Stimulated activated CD4-positive, alpha-beta T cell treated with anti-CD3 and anti-CD28 coated beads, Interleukin-4, amount 100 ng/mL, for 48 hours (primary cell): ENCODE data around the gene ATG14.
"Not testable (repeated sequence)": the region's sequence is repeated elsewhere in the genome, so short reads cannot be mapped to it uniquely, and the experiment has no call there.

Experiments
- DNase-seq, 2 donors: peaks; one replicate each; pipeline ENCODE4 v3.0.0-alpha.2; 2020; ENCODE audit warnings: low read depth in 2 of 2

ATG14 gene

GRCh38 chr14:55386037-55386808, 25.4 kb downstream of the ATG14 start:
- no peak for DNase-seq

- no peak for DNase-seq
Measured at GRCh38 chr14:55384536-55384935, 27.1 kb downstream of the ATG14 start.

GRCh38 chr14:55383541-55384140, 28.0 kb downstream of the ATG14 start:
- DNase-seq = no peak

DNA sequence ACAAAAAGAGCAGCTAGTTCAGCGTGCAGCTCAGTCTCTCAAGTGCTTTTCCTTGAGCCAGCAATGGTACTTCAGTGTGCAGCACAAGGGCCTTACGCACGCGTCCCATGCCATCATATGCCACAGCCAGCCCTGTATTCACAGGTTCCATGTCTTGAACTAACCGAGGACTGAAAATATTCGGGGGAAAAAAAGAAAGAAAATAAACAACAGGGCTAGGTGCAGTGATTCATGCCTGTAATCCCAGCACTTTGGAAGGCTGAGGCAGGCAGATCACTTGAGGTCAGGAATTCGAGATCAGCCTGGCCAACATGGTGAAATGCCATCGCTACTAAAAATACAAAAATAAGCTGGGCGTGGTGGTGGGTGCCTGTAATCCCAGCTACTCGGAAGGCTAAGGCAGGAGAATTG, 28.6 kb downstream of the ATG14 start:
- not testable (repeated sequence) for DNase-seq

DNA sequence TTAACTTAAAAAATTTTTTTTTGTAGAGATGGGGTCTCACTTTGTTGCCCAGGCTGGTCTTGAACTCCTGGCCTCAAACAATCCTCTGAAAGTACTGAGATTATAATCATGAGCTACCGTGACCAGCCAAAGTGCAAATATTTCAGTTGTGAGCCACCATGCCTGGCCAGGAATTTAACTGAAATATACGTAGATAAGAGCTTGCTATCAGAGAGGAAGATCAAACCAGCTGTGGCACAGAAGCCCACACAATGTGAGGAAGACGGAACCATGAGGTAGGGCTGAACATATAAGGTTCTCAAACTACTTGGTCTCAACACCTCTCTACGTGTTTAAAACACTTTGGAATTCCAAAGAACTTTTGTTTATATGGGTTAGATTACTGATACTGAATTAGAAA, 29.1 kb downstream of the ATG14 start:
- DNase-seq = no peak

- DNase-seq = no peak
Measured at GRCh38 chr14:55381561-55381960, 30.1 kb downstream of the ATG14 start.

GRCh38 chr14:55381040-55381439, 30.6 kb downstream of the ATG14 start:
- DNase-seq = no peak

DNA sequence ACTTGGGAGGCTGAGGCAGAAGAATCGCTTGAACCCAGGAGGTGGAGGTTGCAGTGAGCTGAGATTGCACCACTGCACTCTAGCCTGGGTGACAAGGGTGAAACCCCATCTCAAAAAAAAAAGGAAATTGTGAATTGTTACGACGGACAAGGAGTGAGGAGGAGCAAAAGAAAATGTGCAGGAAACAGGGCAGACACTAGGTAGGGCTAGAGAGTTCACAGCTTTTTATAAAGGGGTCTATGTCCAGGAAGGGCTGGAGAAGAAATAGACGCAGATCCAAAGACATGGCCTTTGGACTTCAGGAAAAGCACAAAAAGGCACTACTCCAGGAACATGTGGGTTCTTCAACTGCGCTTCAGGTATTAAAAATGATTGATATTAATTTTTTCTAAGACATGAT, 34.4 kb downstream of the ATG14 start:
- no peak for DNase-seq

DNA sequence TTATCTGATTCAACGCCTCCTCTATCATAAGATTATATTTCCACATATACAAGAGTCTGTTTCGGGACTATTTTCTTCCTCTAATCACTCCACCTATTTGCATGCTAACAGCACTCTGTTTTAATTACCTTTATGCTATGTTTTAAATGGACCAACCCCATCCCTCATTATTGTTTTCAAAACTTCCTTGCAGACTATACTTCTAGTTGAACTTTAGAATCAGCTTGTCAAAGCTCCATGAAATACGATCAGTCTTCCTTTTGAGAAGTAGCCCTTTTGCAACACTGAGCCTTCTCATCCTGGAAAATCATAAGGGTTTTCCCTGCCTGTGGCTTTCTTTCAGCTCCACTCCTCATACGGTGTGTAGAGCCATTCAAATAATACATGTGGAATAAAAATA, 36.9 kb downstream of the ATG14 start:
- DNase-seq = no peak

DNA sequence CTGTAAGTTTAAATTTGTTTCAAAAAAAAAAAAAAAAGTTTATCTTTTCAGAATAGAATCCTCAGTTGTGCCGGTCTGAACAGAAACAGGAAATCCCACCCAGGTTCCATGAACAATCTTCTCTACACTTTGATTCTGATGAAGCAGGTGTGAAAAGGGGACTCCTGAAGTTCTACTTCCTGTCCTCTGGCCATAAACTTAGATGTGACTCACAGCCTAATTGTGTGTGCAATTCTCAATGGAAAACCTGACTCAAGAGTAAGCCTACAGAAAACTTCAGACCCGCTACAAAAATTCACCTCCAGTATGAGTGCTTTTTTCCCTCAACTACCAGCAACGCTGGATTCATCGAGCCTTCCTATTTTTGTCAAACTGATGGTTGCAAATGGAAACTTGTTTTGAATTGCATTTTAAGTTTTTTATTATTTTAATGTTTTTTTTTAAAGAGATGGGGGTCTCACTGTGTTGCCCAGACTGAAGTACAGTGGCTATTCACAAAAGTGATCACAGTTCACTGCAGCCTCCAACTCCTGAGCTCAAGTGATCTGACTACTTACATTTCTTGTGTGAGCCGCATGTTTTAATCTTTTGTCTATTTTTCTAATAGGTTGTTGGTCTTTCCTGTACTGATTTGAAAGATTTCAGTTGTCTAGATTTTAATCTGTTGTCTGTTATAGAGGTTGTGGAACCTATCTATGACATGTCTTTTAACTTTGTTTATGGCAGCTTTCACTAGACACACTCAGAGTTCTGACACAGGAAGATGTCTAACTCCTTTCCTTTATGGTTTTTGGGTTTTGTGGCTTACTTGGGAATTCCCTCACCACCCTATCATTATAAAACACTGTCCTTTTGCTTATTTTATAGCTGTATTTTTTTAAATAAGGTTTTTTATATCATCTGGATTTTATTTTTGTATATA, 37.6 kb downstream of the ATG14 start:
- DNase-seq = no peak

DNA sequence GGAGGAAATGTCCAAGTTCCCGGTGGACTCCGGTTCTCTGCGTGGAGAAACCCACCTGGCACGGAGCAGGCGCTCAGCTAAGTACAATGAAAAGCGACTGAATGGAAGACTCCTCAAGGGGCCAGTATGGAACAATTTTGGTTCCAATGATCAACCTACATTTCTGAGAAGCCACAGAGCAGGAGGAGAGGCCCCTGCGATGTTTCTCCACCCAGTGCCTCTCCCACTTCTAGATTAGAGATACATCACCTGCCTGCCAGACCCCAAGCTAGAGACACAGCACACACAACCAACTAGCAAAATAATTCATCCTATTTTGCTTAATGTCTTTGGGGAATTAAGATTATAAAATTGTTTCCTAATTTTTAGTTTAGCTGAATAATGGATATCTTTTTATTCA, 38.8 kb downstream of the ATG14 start:
- no peak for DNase-seq

- DNase-seq = no peak
Measured at GRCh38 chr14:55372423-55372822, 39.2 kb downstream of the ATG14 start.

- no peak for DNase-seq
Measured at GRCh38 chr14:55370883-55371455, 40.7 kb downstream of the ATG14 start.

DNA sequence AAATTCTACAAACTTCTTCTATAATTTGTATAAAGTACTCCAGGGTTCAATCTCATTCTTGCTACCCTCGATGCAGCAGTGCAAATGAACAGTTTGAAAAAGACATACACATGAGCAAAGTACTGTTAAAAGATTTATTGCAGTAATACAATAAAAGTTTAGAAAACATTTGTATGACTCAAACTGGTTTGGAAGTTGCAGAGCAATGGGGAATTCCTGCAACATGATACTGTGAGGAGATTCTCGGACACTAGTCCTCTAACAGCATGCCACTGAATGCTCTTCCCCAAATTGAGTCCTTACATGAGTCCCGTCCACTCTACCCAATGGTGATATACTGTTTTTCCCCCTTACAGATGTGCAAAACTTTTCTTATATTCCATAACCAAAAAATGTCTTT, 45.4 kb downstream of the ATG14 start:
- DNase-seq = no peak

DNA sequence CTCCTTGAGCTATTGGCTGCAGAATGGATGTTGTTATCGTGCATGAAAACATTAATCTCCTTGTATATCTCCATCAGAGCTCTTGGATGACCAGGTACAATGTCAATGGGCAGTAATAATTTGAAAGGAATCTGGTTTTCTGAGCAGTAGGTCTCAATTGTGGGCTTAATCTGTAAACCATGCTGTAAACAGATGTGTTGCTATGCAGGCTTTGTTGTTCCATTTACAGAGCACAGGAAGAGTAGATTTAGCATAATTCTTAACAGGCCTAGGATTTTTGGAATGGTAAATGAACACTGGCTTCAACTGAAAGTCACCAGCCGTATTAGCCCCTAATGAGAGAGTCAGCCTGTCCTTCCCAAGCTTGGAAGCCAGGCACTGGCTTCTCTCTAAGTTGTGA, 50.4 kb downstream of the ATG14 start:
- no peak for DNase-seq

GRCh38 chr14:55359307-55359706, 52.3 kb downstream of the ATG14 start:
- DNase-seq = no peak

DNA sequence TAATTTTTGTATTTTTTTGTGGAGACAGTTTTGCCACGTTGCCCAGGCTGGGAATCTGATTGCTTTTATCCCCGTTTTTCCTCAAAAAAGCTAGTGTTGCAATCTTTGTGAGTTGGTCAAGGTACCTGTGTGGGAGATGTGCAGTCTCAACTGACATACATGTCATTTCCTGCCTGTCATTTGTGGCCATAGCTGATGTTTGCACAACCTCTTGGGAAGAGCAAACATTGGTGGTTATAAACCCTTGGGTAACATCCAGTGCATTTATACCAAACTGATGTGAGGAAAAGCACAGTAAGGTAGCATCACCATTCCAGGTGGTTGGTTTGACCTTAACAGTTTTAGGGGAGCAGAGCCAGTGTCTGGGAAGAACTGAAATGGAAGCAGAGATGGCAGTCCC, 54.7 kb downstream of the ATG14 start:
- no peak for DNase-seq

DNA sequence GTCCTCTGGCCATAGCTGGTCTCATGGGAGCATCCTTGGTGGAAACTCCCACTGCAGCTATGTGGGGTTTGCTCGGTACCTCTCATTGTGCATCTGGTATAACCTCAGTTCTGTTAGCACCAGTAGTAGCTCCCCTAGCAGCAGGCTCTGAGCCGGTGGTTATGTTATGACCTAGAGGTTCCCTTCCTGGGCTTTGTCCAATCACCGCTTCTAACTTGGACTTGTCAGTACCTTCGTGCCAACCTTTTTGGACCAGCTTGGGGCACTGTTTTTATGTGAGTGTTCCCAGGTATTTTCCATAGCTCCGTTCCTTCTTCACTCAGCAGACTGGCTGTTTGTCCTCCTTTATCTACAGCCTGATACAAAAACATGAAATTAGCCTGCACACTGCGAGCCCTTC, 55.7 kb downstream of the ATG14 start:
- no peak for DNase-seq

DNA sequence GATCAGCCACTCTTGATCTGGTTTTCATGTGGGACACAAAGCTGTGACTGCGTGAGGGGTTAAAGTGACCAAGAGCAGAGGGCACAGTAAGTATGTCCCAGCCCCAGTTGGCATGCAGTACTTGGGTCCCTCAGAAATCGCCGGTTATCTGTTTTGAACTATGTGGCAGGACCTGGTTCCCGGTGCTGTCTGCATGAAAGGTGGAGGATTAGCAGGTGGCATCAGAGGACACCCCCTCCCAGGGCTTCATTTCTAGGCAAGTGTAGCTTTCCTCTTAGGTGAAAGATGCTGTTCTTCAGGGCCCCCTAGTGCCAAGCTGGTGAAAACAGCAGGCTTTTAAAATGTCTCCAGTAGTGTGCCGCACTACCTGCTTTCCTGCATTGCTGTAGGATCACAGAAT, 57.1 kb downstream of the ATG14 start:
- peak in 1 of 2 donors; percentile 22 for DNase-seq

GRCh38 chr14:55353686-55354467, 57.8 kb downstream of the ATG14 start:
- no peak for DNase-seq

DNA sequence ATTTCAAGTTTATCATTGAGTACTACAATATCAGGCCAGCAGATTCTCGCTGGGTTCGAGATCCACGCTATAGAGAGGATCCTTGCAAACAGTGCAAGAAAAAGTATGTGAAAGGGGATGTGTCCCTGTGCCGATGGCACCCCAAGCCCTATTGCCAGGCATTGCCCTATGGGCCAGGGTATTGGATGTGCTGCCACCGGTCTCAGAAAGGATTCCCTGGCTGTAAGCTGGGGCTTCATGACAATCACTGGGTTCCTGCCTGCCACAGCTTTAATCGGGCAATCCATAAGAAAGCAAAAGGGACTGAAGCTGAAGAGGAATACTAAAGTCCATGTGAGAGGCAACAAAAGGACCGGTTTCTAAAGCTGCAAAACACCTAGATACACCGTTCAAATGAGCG, 59.4 kb downstream of the ATG14 start:
- DNase-seq = no peak
